ENCODE results near the gene CD48. TPM values are rescaled to one million over a fixed set of nuclear protein-coding genes. Genes with fewer than 3 reads are reported as not detected.

CD48 gene
- polyA plus RNA-seq, 1 donor (not counting 4 experiments of a cell fraction or from before 2014, with no cell fraction given): 0.07 TPM

DNA sequence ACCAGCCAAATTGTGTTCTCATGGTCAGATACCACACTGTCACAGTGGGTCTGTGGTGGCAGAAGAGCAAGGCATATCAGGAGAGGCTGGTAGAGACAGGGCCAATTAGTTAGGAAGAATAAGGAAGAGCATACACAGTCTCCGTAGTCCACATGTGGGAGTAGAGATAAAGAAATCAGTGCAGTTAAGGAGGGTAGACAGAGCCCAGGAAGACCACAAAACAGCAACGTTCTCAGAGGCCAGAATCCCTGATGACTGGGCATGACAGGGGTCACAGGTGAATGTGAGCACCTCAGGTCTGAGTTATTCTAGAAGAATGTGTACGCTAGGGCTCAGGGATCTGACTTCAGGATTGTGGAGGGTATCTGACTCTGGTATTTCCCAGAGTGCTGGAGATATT lies 31.7 kb downstream of the CD48 start:
- Histone ChIP-seq H3K9ac (ENCODE audit: control insufficient read depth, extremely low read depth, insufficient read depth, low read length) (no peak overlapping the region), H4K20me1 (ENCODE audit: control insufficient read depth, extremely low read depth, insufficient read depth, low read length) (no peaks in the 10 kb centered on the region), H3K4me2 (ENCODE audit: control insufficient read depth, extremely low read depth, insufficient read depth, low read depth, low read length) (no peak overlapping the region), H3K4me1 (ENCODE audit: control insufficient read depth, extremely low read depth, insufficient read depth, low read length) (peaks cover 5% of the 10 kb centered on the region), H3K9me3 (ENCODE audit: control insufficient read depth, low read depth, low read length) (no peaks in the 10 kb centered on the region), H3K36me3 (ENCODE audit: control insufficient read depth in 2 of 2, extremely low read depth in 1 of 2, insufficient read depth in 2 of 2, low read length in 2 of 2) (no peaks in the 10 kb centered on the region), H3K4me3 (ENCODE audit: control insufficient read depth in 2 of 3, extremely low read depth in 1 of 3, insufficient read depth in 2 of 3, low read depth in 1 of 3, low read length in 3 of 3) (no peak overlapping the region), H2AFZ (ENCODE audit: control insufficient read depth, low read length) (no peak overlapping the region), H3K79me2 (ENCODE audit: control insufficient read depth, insufficient read depth, low read length) (no peaks in the 10 kb centered on the region), H3K27me3 (ENCODE audit: control insufficient read depth, extremely low read depth, insufficient read depth, low read length) (no peaks in the 10 kb centered on the region), H3K27ac (ENCODE audit: control insufficient read depth, insufficient read depth, low read length) (no peak overlapping the region), H3K9me1 (ENCODE audit: control insufficient read depth, extremely low read depth, insufficient read depth, low read length) (no peaks in the 10 kb centered on the region)
- dilution Hi-C loops (cut with MboI; ENCODE audit: extremely low pct_ligation_motif_present, low sequenced_read_pairs): no loop called here
- FAIRE-seq: no peak
- DNase-seq (ENCODE audit: low read depth, low spot score): no peak
- TF ChIP-seq EZH2 (IDR thresholded peaks at IDR 0.05; ENCODE audit: low read length): no peak
- TF ChIP-seq, protein P1, sequence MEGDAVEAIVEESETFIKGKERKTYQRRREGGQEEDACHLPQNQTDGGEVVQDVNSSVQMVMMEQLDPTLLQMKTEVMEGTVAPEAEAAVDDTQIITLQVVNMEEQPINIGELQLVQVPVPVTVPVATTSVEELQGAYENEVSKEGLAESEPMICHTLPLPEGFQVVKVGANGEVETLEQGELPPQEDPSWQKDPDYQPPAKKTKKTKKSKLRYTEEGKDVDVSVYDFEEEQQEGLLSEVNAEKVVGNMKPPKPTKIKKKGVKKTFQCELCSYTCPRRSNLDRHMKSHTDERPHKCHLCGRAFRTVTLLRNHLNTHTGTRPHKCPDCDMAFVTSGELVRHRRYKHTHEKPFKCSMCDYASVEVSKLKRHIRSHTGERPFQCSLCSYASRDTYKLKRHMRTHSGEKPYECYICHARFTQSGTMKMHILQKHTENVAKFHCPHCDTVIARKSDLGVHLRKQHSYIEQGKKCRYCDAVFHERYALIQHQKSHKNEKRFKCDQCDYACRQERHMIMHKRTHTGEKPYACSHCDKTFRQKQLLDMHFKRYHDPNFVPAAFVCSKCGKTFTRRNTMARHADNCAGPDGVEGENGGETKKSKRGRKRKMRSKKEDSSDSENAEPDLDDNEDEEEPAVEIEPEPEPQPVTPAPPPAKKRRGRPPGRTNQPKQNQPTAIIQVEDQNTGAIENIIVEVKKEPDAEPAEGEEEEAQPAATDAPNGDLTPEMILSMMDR (optimal IDR thresholded peaks at IDR 0.05 in 1 of 3, IDR thresholded peaks at IDR 0.05 in 1 of 3, conservative IDR thresholded peaks at IDR 0.05 in 1 of 3; ENCODE audit: extremely low read depth in 1 of 3, insufficient read depth in 2 of 3, low read length in 3 of 3): no peak

DNA sequence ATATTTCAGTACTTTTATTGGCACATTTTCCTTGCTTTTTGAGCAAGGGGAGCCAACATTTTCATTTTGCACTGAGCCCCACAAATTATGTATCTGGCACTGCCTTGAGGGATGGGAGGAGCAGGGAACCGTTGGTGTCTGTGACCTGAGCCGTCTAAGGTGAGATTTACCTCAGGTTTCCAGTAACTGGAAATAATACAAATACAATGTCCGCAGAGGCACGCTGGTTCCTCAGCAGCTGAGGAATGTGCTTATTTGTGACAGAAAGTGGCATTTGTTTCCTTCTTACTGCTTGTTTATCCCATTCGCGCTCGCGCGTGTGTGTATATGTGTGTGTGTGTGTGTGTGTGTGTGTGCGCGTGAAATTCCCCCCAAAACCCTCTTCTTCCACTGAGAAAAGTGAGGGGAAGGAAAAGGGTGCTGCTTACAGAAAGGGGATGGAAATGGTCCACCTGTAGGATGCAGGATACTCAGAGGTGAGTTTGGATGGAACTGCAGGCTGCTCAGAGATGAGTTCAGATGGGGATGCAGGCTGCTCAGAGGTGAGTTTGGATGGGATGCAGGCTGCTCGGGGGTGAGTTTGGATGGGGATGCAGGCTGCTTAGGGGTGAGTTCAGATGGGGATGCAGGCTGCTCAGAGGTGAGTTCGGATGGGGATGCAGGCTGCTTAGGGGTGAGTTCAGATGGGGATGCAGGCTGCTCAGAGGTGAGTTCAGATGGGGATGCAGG lies 34.6 kb downstream of the CD48 start:
- H3K4me1 ChIP-seq (ENCODE audit: control insufficient read depth, extremely low read depth, insufficient read depth, low read length): peaks cover 5% of the 10 kb centered on the region
- no peaks in the 10 kb centered on the region for H3K9me1 ChIP-seq (ENCODE audit: control insufficient read depth, extremely low read depth, insufficient read depth, low read length)
- no peaks in the 10 kb centered on the region for H4K20me1 ChIP-seq (ENCODE audit: control insufficient read depth, extremely low read depth, insufficient read depth, low read length)
- H3K36me3 ChIP-seq (ENCODE audit: control insufficient read depth in 2 of 2, extremely low read depth in 1 of 2, insufficient read depth in 2 of 2, low read length in 2 of 2): no peaks in the 10 kb centered on the region
- DNase-seq (ENCODE audit: low read depth, low spot score) (no peak), FAIRE-seq (no peak)
- H2AFZ ChIP-seq (ENCODE audit: control insufficient read depth, low read length): no peak overlapping the region
- no peaks in the 10 kb centered on the region for H3K27me3 ChIP-seq (ENCODE audit: control insufficient read depth, extremely low read depth, insufficient read depth, low read length)
- H3K4me2 ChIP-seq (ENCODE audit: control insufficient read depth, extremely low read depth, insufficient read depth, low read depth, low read length): no peak overlapping the region
- H3K9me3 ChIP-seq (ENCODE audit: control insufficient read depth, low read depth, low read length): no peaks in the 10 kb centered on the region
- H3K27ac ChIP-seq (ENCODE audit: control insufficient read depth, insufficient read depth, low read length): no peak overlapping the region
- no peaks in the 10 kb centered on the region for H3K79me2 ChIP-seq (ENCODE audit: control insufficient read depth, insufficient read depth, low read length)
- H3K4me3 ChIP-seq (ENCODE audit: control insufficient read depth in 2 of 3, extremely low read depth in 1 of 3, insufficient read depth in 2 of 3, low read depth in 1 of 3, low read length in 3 of 3): no peak overlapping the region
- no peak for TF ChIP-seq EZH2 (IDR thresholded peaks at IDR 0.05; ENCODE audit: low read length)
- TF ChIP-seq, protein P1 (optimal IDR thresholded peaks at IDR 0.05 in 1 of 3, IDR thresholded peaks at IDR 0.05 in 1 of 3, conservative IDR thresholded peaks at IDR 0.05 in 1 of 3; ENCODE audit: extremely low read depth in 1 of 3, insufficient read depth in 2 of 3, low read length in 3 of 3): no peak
- H3K9ac ChIP-seq (ENCODE audit: control insufficient read depth, extremely low read depth, insufficient read depth, low read length): no peak overlapping the region
- dilution Hi-C loops (cut with MboI; ENCODE audit: extremely low pct_ligation_motif_present, low sequenced_read_pairs): no loop called here

Measured in keratinocyte (primary cell).